CD14-positive monocyte (primary cell): Measurements from ENCODE around the gene TRPC6. TPM values are rescaled to one million over a fixed set of nuclear protein-coding genes. Genes with fewer than 3 reads are reported as not detected.

Experiments used
- DNase-seq, 3 donors: peaks; one replicate each; pipeline ENCODE4 v3.0.0-alpha.2; 2011 to 2022
- H2AFZ ChIP-seq: 2 replicates; pipeline ENCODE4 v1.6.0; 2012; ENCODE audit warnings: mild to moderate bottlenecking, low read depth, low read length, inconsistent platforms; ENCODE audit not compliant: insufficient read depth, poor library complexity, severe bottlenecking
- H3K27ac ChIP-seq, 2 donors: 1 replicate in 1 of 2; 2 replicates in 1 of 2; pipeline ENCODE4 v1.5.1; 2012 to 2013; ENCODE audit warnings: low read length in 2 of 2, control low read depth in 1 of 2, inconsistent platforms in 1 of 2, low read depth in 1 of 2, mild to moderate bottlenecking in 1 of 2
- H3K27me3 ChIP-seq, 2 donors: one replicate each; pipeline versions ENCODE4 v1.6.0 to v1.6.1; 2011 to 2013; ENCODE audit warnings: low read length in 2 of 2; ENCODE audit not compliant: control insufficient read depth in 2 of 2, insufficient read depth in 2 of 2
- H3K36me3 ChIP-seq, 2 donors: replicated peaks in 1 of 2; 1 replicate in 1 of 2; 2 replicates in 1 of 2; pipeline versions ENCODE4 v1.5.1 to v1.6.1; 2012 to 2013; ENCODE audit warnings: low read length in 2 of 2, control low read depth in 1 of 2, inconsistent platforms in 1 of 2, mild to moderate bottlenecking in 1 of 2; ENCODE audit not compliant: insufficient read depth in 2 of 2, control insufficient read depth in 1 of 2
- H3K4me1 ChIP-seq, 2 donors: 1 replicate in 1 of 2; 2 replicates in 1 of 2; pipeline versions ENCODE4 v1.5.1 to v1.6.1; 2012 to 2013; ENCODE audit warnings: low read length in 2 of 2, control low read depth in 1 of 2, inconsistent platforms in 1 of 2, mild to moderate bottlenecking in 1 of 2, moderate library complexity in 1 of 2; ENCODE audit not compliant: insufficient read depth in 2 of 2, control insufficient read depth in 1 of 2
- H3K4me2 ChIP-seq: replicated peaks from 2 replicates; pipeline ENCODE3; 2012; ENCODE audit warnings: low read length, moderate library complexity, mild to moderate bottlenecking; ENCODE audit not compliant: poor library complexity, severe bottlenecking; ENCODE audit errors: extremely low read depth
- H3K4me3 ChIP-seq, 3 experiments: fragments of 200-600 bp in 1 of 3; sonication (generic) in 1 of 3; replicated peaks in 1 of 3; 1 replicate in 2 of 3; 2 replicates in 1 of 3; pipeline ENCODE4 v1.5.1; 2011 to 2013; ENCODE audit warnings: low read length in 3 of 3, mild to moderate bottlenecking in 3 of 3, control low read depth in 2 of 3, low read depth in 2 of 3, inconsistent platforms in 1 of 3, moderate library complexity in 1 of 3
- H3K79me2 ChIP-seq: 2 replicates; pipeline ENCODE4 v1.6.0; 2012; ENCODE audit warnings: mild to moderate bottlenecking, control low read depth, inconsistent platforms, low read length, moderate library complexity; ENCODE audit not compliant: insufficient read depth
- H3K9ac ChIP-seq: 2 replicates; pipeline ENCODE4 v1.6.0; 2017; ENCODE audit warnings: low read length, mild to moderate bottlenecking; ENCODE audit not compliant: insufficient read depth, poor library complexity, severe bottlenecking
- H3K9me3 ChIP-seq, 2 donors: replicated peaks in 1 of 2; 1 replicate in 1 of 2; 2 replicates in 1 of 2; pipeline versions ENCODE4 v1.5.1 to v1.6.1; 2012 to 2013; ENCODE audit warnings: low read length in 2 of 2, control low read depth in 1 of 2; ENCODE audit not compliant: control insufficient read depth in 1 of 2, insufficient read depth in 1 of 2
- H4K20me1 ChIP-seq: 2 replicates; pipeline ENCODE4 v1.6.0; 2012; ENCODE audit warnings: mild to moderate bottlenecking, low read length, control low read depth, moderate library complexity; ENCODE audit not compliant: insufficient read depth
- H3K27ac Mint-ChIP-seq, 7 donors: one replicate each; pipeline ENCODE4 v1.8.0; 2020; ENCODE audit warnings: mild to moderate bottlenecking in 7 of 7, mixed read lengths in 7 of 7, moderate library complexity in 6 of 7, inconsistent platforms in 2 of 7
- H3K27me3 Mint-ChIP-seq, 3 donors: one replicate each; pipeline ENCODE4 v1.8.0; 2021 to 2022; ENCODE audit warnings: low read depth in 3 of 3, mild to moderate bottlenecking in 3 of 3, mixed read lengths in 3 of 3, moderate library complexity in 3 of 3, inconsistent platforms in 1 of 3
- H3K36me3 Mint-ChIP-seq, 2 donors: one replicate each; pipeline ENCODE4 v1.8.0; 2020; ENCODE audit warnings: mixed read lengths in 2 of 2, inconsistent platforms in 1 of 2, mild to moderate bottlenecking in 1 of 2
- H3K4me1 Mint-ChIP-seq: one replicate; pipeline ENCODE4 v1.8.0; 2020; ENCODE audit warnings: mild to moderate bottlenecking, mixed read lengths
- H3K4me3 Mint-ChIP-seq, 2 donors: one replicate each; pipeline ENCODE4 v1.8.0; 2020; ENCODE audit warnings: mild to moderate bottlenecking in 2 of 2, mixed read lengths in 2 of 2, moderate library complexity in 1 of 2
- H3K9me3 Mint-ChIP-seq, 7 donors: one replicate each; pipeline ENCODE4 v1.8.0; 2020 to 2022; ENCODE audit warnings: mixed read lengths in 7 of 7, mild to moderate bottlenecking in 6 of 7, moderate library complexity in 6 of 7, inconsistent platforms in 2 of 7
- CTCF ChIP-seq: fragments of 200-600 bp; IDR thresholded peaks from one replicate; pipeline ENCODE4 v1.8.0; 2022; ENCODE audit warnings: antibody characterized with exemption, mild to moderate bottlenecking
- WGBS: methylation state at CpG from one replicate; pipeline ENCODE4 v1.1.5; 2013; ENCODE audit warnings: missing lambda C conversion rate; ENCODE audit not compliant: insufficient coverage; 5-methylcytosine and 5-hydroxymethylcytosine counted together
- intact Hi-C, 2 donors: fragments of 100-400 bp; cut with micrococcal nuclease; formaldehyde crosslinking; loops; one replicate each; pipeline versions ENCODE4 v1.15.0 to v1.15.1; 2023
- polyA plus RNA-seq, 3 donors: library from polyadenylated mRNA; depleted of rRNA in 1 of 3; unstranded in 2 of 3; stranded (reverse) in 1 of 3; fragments of 300-500 nt in 2 of 3; fragments of >200 nt in 1 of 3; fragmentation: Illumina TruSeq in 2 of 3; gene quantifications; 1 replicate in 2 of 3; 2 replicates in 1 of 3; pipeline ENCODE4 v1.2.3, GENCODE V29; 2012 to 2021

TRPC6 gene
- polyA plus RNA-seq, 3 donors = 0.01 TPM; not detected in 2

- no peaks in the 10 kb centered on the region for H3K27me3 ChIP-seq
- DNase-seq = no peak
- no peak overlapping the region for H3K27ac ChIP-seq
- H3K79me2 ChIP-seq = no peaks in the 10 kb centered on the region
- H3K4me3 ChIP-seq = no peak overlapping the region
- no peak overlapping the region for H3K4me2 ChIP-seq
- H2AFZ ChIP-seq = no peak overlapping the region
- no peak overlapping the region for H3K9ac ChIP-seq
- TF ChIP-seq CTCF = no peak
- no peaks in the 10 kb centered on the region for H3K4me1 ChIP-seq
- no peak overlapping the region for H3K27ac Mint-ChIP-seq
- no peaks in the 10 kb centered on the region for H3K27me3 Mint-ChIP-seq
- H3K4me3 Mint-ChIP-seq = no peak overlapping the region
- intact Hi-C loops = no loop called here
- H4K20me1 ChIP-seq = no peaks in the 10 kb centered on the region
- no CpG with 5 or more reads among the region's 4 CpGs for WGBS
- H3K4me1 Mint-ChIP-seq = no peaks in the 10 kb centered on the region
- no peaks in the 10 kb centered on the region for H3K36me3 Mint-ChIP-seq
- H3K9me3 ChIP-seq = no peaks in the 10 kb centered on the region
- H3K36me3 ChIP-seq = no peaks in the 10 kb centered on the region
- H3K9me3 Mint-ChIP-seq = peaks cover 0 to 2% (median 0%) of the 10 kb centered on the region in 7 donors
These were observed 108.1 kb downstream of the TRPC6 start for GRCh38 chr11:101475699-101476098.

DNA sequence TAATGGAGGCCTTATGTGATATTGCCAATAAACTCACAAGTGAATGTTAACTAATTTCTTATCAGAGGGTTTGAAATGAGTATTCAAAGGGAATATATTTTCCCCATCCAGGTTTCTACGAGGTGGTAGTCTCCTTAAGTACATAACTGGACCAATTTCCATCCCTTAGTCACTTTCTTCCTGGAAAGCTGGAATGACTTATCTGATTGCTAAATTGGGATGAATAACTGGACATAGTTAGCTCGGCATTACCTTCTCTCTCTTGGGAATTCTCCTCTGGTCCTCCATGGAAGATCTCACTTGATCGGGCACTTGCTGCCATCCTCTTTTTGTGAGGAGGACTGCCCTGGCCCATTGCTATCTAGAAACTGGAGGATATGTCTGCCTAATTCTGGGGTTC, 109.1 kb downstream of the TRPC6 start:
- H3K9me3 ChIP-seq = no peaks in the 10 kb centered on the region
- no peaks in the 10 kb centered on the region for H3K27me3 Mint-ChIP-seq
- intact Hi-C loops = no loop called here
- H3K4me3 ChIP-seq = no peak overlapping the region
- H3K36me3 ChIP-seq = no peaks in the 10 kb centered on the region
- H4K20me1 ChIP-seq = no peaks in the 10 kb centered on the region
- peaks cover 0 to 2% (median 0%) of the 10 kb centered on the region in 7 donors for H3K9me3 Mint-ChIP-seq
- no peaks in the 10 kb centered on the region for H3K79me2 ChIP-seq
- no peak for DNase-seq
- no peaks in the 10 kb centered on the region for H3K4me1 Mint-ChIP-seq
- no peak for TF ChIP-seq CTCF
- no CpG with 5 or more reads among the region's 3 CpGs for WGBS
- H3K27me3 ChIP-seq = no peaks in the 10 kb centered on the region
- no peak overlapping the region for H3K27ac ChIP-seq
- H3K36me3 Mint-ChIP-seq = no peaks in the 10 kb centered on the region
- no peak overlapping the region for H3K4me2 ChIP-seq
- no peaks in the 10 kb centered on the region for H3K4me1 ChIP-seq
- H2AFZ ChIP-seq = no peak overlapping the region
- H3K27ac Mint-ChIP-seq = peak overlapping the region in 2 of 7 donors; percentile 31 to 44
- no peak overlapping the region for H3K9ac ChIP-seq
- H3K4me3 Mint-ChIP-seq = no peak overlapping the region
